GM19351 (cell line): ENCODE measurements around the gene ACTL8.

Experiments used
- ATAC-seq: cut with Tn5 transposase; IDR thresholded peaks from one replicate; pipeline ENCODE4 v1.9.1; 2021; ENCODE audit warnings: mild to moderate bottlenecking, moderate library complexity; ENCODE audit not compliant: unreplicated experiment

ACTL8 gene

DNA sequence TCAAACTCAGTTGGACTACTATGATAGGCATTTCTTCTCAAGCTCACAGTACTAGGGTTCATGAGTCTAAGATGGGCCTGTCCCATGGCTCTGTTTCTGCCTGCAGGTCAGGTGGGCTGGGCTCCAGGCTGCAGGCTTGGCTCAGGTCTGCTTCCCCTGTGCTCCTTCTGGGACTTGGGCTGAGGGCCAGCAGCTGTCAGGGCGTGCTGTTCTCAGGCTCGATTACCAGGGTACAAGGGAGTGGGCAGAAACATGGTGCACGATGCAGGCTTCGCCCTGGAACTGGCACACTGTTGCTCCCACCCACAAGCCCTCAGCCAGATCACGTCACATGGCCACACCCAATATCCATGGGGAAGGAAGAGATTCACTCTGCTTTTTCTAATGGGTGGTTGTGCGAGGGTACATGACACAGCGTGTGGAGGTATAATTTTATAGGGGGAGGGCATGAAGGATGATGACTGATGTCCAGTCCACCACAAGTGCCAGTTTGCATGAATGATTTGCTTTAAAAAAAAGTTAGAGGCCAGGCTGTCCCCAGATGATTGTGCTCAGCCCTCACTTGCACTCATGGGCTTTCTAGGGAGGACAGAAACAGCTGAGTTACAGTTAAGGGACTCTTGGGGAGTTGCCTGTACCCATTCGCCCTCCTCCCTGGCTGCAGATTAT is 118.0 kb downstream of the ACTL8 start:
- no peak for ATAC-seq

DNA sequence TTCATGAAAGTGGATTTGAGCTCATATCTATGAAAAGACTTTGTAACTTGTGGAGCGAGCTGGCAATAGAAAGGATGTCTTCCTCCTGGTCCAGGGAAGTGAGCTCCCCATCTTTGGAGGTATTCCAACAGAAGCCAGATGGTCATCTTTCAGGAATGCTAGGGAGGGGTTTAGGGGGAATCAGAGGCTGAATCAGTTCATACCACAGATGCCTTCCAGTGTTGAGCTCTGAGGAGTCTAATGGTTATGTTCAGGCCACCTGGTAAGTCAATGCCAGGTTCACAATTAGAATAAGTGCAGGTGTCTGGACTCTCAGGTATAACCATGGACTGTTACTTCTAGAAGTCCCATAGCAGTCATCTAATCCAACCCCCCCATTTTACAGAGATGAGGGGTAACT is 119.1 kb downstream of the ACTL8 start:
- no peak for ATAC-seq

DNA sequence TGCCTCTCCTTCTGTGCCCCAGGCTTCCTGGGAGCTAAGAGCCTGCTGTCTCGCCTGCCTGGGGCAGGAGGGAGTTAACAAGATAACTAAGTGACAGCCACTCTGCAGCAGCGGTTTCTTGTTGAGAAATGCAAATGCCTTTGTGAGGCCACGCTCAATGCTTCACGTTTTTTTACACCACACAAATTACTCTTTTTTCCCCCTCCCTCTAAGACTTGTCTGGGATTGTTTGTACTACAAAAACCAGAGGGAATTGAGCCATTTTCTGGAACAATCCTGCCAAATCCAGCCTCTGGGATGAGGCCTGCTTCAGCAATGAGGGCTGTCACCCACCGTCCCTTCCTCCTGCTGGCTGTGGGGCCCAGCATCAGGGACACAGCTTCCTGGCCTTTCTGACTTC is 119.6 kb downstream of the ACTL8 start:
- no peak for ATAC-seq

DNA sequence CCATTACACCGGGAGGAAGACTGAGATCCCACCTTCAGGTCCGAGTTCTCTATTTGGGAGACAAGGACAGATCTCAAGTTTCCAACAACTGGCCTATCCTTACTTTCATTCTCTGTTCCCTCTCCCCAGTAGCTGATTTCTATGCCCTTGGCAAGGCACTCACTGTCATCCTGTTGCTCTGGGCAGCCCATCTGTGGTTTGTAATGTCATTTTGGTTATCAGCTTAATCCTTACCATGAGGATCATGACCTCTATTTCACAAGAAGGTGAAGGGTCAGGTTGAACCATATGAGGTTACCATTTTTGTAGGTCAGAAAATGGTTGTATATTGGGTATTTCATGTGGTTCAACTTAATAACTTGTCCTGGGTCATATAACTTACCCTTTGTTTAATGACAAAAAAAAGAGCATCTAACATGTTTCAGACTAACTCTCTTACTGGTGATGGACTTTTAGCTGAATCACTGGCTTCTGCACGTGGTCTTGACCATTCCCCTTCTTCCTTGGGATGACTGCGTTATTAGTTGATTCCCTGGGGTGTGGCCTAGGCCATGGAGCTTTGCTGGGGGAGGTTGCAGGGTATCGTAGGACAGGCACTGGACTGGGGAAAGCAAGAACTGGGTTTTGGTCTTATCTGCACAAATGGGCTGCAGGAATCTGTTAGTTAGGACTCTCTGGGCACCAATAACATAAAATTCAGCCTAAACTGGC is 120.2 kb downstream of the ACTL8 start:
- ATAC-seq = no peak

DNA sequence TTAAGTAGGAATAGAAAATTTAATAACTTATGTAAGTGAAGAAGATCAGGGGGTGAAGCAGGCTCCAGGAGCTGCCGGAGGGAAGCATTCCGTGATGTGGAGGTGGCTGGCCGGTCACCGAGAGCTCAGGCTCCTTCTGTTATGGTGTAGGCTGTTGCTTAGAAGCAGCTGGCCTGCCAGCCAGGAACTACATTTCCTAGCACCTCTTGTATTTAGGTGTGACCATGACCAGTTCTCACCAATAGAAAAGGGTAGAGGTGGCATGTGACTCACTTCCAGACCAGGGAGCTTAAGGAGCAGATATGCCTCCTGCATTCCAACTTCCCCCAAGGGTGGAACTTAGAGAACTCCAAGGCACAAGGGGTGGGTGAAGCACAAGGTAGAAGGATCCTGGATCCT is 120.7 kb downstream of the ACTL8 start:
- no peak for ATAC-seq
